Measurements from ENCODE around the gene ARSG. TPM values are rescaled to one million over a fixed set of nuclear protein-coding genes. Genes with fewer than 3 reads are reported as not detected.

ARSG gene
- total RNA-seq, 2 donors from 2014 or later, result 5.4 to 16.9 TPM

DNA sequence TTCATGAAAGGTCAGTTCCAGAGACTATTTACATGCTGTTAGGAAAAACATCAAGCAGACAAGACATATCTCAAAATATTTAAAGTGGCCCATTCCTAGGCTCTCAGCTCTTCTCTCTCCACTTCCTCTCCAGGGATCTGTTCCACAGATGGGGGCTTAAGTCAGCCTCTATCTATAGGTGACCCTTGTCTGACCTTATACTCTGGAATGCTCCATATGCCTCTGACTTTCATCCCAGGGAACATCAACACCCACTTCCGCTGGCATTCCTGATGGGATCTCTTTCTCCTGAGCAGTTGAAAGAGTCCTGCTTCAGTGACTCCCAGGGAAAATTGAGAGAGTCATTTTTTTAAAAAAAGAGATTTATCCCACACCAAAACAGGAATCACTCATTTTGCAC is 177.5 kb downstream of the ARSG start:
- ATAC-seq (ENCODE audit: insufficient number of reproducible peaks, low FRiP score, low read depth), result no peak
- TF ChIP-seq, protein P1, sequence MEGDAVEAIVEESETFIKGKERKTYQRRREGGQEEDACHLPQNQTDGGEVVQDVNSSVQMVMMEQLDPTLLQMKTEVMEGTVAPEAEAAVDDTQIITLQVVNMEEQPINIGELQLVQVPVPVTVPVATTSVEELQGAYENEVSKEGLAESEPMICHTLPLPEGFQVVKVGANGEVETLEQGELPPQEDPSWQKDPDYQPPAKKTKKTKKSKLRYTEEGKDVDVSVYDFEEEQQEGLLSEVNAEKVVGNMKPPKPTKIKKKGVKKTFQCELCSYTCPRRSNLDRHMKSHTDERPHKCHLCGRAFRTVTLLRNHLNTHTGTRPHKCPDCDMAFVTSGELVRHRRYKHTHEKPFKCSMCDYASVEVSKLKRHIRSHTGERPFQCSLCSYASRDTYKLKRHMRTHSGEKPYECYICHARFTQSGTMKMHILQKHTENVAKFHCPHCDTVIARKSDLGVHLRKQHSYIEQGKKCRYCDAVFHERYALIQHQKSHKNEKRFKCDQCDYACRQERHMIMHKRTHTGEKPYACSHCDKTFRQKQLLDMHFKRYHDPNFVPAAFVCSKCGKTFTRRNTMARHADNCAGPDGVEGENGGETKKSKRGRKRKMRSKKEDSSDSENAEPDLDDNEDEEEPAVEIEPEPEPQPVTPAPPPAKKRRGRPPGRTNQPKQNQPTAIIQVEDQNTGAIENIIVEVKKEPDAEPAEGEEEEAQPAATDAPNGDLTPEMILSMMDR (IDR thresholded peaks at IDR 0.05), result no peak
- peak overlapping the region; percentile 24 to 61 for H3K27ac ChIP-seq

More for the DNA sequence above, 177.5 kb downstream of the ARSG start:
- Histone ChIP-seq H3K9me3 (no peaks in the 10 kb centered on the region), H3K4me1 (ENCODE audit: control insufficient read depth in 1 of 2, low read depth in 2 of 2) (peaks cover 0 to 10% of the 10 kb centered on the region in 2 donors), H3K4me3 (no peak overlapping the region), H3K36me3 (no peaks in the 10 kb centered on the region), H3K27me3 (replicated peaks; ENCODE audit: insufficient read depth) (no peaks in the 10 kb centered on the region)
- no peak for DNase-seq (ENCODE audit: low spot score)

Other genes starting within 250 kb of the ARSG start
- 10 to 100 TPM; 28.7 to 42.6 TPM for gene AMZ2, start 43.5 kb upstream of the ARSG start, total RNA-seq
- gene SLC16A6, start 368 bp upstream of the ARSG start, total RNA-seq, result 1 to 10 TPM in 1 of 2 donors, under 1 TPM in 1; 0.41 to 1.2 TPM
- gene WIPI1, start 166.0 kb downstream of the ARSG start, total RNA-seq, result 10 to 100 TPM; 54.2 to 58.3 TPM
- 100 to 1,000 TPM; 345 to 412 TPM for gene PRKAR1A, start 220.9 kb downstream of the ARSG start, total RNA-seq

Data from thoracic aorta (tissue), 2 donors.